ENCODE results near the gene ALPK1.
A peak's percentile ranks its signal among the peaks of the same experiment; 100 is the strongest.
"Not testable (repeated sequence)": the region's sequence is repeated elsewhere in the genome, so short reads cannot be mapped to it uniquely, and the experiment has no call there.

The ALPK1 gene

DNA sequence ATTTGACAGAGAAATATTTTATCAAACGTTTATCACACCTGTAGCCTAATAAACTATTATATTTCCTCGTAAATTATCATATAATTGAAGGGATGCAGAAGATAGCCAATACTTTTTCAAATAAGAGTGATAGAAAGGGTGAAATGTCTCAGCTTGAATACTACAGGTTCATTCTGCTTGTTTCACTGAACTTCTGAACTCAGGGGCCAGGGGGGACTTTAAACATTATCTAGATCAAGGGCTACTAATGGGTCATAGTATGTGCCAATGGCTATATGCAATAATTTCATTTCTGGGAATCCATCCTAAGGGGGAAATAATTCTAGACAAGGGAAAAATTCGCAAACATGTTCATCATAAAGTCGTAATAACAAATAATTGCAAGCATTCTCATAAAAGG, 2.6 kb downstream of the ALPK1 start:
- no peak for DNase-seq (ENCODE audit: low spot score)
- no peak for TF ChIP-seq CTCF (IDR thresholded peaks at IDR 0.05; ENCODE audit: borderline replicate concordance, control extremely low read depth, extremely low read depth, insufficient read depth, missing control alignments)
- in situ Hi-C loops (cut with MboI; ENCODE audit: low sequenced_read_pairs, unreplicated experiment), result no loop called here

DNA sequence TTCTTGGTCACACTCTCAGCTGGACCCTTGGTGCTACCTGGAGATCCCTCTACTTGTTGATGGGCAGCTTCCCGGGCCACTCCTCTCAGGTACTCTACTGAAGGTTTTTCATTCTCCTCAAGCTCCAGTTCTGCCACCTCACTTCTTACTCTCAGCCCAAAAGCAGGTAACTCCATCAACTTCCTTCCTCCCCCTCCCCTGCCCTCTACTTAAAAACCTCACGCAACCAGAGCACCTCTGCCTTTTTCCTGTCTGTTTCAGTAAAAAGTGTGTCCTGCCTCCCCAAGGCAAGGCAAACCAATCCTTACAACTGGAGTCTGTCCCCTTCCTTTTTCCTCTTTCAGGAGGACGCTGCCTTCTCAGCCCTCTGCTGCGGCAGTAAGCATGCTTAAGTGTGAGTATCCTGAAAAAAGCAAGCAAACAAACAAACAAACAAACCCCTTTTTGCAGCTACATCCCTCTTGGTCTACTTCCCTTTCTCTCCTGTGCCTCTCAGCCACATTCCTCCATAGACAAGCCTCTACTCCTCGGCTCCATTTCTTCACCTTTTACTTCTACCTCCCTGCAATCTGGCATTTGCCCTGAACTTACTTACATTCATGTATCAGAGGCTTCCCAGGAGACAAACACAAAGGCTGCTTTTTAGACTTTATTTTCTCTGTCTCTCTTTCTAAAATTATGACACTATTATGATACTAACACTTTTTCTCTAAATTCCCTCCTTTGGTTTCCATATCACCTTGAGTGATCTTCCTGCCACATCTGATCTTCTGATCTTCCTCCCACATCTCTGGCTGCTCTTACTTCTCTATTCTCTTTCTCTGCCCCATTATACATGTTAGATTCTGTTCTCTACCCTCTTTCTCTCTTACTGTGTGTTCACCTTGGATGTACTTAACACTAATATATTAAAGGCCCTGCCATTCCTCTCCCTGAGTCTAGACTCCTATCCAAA, 5.4 kb downstream of the ALPK1 start:
- TF ChIP-seq CTCF (IDR thresholded peaks at IDR 0.05; ENCODE audit: borderline replicate concordance, control extremely low read depth, extremely low read depth, insufficient read depth, missing control alignments), result no peak
- no peak for DNase-seq (ENCODE audit: low spot score)
- in situ Hi-C loops (cut with MboI; ENCODE audit: low sequenced_read_pairs, unreplicated experiment), result no loop called here

GRCh38 chr4:112305477-112305876, 8.3 kb downstream of the ALPK1 start:
- in situ Hi-C loops (cut with MboI; ENCODE audit: low sequenced_read_pairs, unreplicated experiment), result not testable (repeated sequence)

DNA sequence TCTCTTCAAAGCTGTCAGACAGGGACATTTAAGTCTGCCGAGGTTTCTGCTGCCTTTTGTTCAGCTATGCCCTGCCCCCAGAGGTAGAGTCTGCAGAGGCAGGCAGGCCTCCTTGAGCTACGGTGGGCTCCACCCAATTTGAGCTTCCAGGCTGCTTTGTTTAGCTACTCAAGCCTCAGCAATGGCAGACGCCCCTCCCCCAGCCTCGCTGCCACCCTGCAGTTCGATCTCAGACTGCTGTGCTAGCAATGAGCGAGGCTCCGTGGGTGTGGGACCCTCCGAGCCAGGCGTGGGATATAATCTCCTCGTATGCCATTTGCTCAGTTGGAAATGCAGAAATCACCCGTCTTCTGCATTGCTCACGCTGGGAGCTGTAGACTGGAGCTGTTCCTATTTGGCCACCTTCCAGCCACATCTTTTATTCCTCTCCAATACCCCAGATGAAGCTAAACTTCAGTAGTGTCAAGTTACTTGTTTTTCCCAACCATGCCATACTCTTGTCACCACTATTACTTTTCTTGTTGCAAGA, 12.2 kb downstream of the ALPK1 start:
- in situ Hi-C loops (cut with MboI; ENCODE audit: low sequenced_read_pairs, unreplicated experiment); DNase-seq (ENCODE audit: low spot score): not testable (repeated sequence)

More at GRCh38 chr4:112305477-112305876, 8.3 kb downstream of the ALPK1 start:
- DNase-seq (ENCODE audit: low spot score), result not testable (repeated sequence)

GRCh38 chr4:112311516-112311915, 14.3 kb downstream of the ALPK1 start:
- DNase-seq (ENCODE audit: low spot score), result no peak
- in situ Hi-C loops (cut with MboI; ENCODE audit: low sequenced_read_pairs, unreplicated experiment), result no loop called here
- no peak for TF ChIP-seq CTCF (IDR thresholded peaks at IDR 0.05; ENCODE audit: borderline replicate concordance, control extremely low read depth, extremely low read depth, insufficient read depth, missing control alignments)

DNA sequence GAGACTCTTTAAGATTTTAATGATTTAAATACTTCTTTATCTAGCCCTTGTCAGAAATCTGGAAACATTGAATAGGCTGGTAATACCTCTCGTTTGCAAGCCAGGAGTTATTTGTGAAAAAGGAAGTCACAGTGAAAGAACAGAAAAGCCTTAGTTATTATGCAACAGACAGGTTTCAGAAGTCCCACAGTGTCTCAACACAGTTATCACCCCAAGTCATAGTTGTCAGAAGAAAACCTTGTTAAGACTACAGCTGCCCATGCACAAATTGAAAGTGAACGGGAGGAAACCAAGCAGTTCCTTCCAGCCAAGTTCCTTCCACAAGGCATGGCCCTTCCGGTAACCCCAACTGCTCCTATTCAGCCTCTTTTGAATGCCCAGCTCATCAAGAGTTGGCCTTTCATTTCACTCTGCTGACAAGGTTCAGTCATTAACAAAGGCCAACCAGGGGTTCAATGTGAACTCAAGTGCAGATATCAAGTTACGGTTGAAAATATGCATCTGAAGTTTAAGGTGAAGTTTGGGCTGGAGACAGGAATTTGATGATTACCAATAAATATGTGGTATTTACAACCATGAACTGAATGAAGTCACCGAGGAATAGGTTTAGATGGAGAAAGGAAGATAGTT, 15.6 kb downstream of the ALPK1 start:
- TF ChIP-seq CTCF (IDR thresholded peaks at IDR 0.05; ENCODE audit: borderline replicate concordance, control extremely low read depth, extremely low read depth, insufficient read depth, missing control alignments), result no peak
- peak; percentile 65 for DNase-seq (ENCODE audit: low spot score)
- in situ Hi-C loops (cut with MboI; ENCODE audit: low sequenced_read_pairs, unreplicated experiment), result no loop called here

DNA sequence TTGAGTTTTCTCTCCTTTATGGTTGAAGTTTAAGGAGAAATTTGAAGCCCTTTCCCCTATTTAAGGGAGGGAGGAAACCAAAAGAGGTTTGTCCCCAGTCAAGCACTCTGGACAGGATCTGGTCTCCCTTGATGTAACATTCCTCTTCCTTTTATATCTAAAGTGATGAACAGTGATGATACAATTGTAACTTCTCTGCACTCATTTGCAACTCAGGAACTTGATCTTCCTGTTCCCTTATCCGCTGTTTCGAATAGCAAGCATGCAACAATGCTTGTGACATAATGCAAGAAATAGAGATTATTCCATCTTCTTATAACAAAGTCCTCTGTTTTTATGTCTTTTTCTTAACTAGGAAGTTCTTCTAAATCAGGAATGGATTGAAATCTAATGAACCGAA, 18.3 kb downstream of the ALPK1 start:
- in situ Hi-C loops (cut with MboI; ENCODE audit: low sequenced_read_pairs, unreplicated experiment), result no loop called here
- no peak for TF ChIP-seq CTCF (IDR thresholded peaks at IDR 0.05; ENCODE audit: borderline replicate concordance, control extremely low read depth, extremely low read depth, insufficient read depth, missing control alignments)
- DNase-seq (ENCODE audit: low spot score), result no peak

Measured in GM13976 (cell line).